HFF-Myc (cell line): ENCODE results near the gene TRIM45.
A peak's percentile ranks its signal among the peaks of the same experiment; 100 is the strongest.
"Not testable (repeated sequence)": the region's sequence is repeated elsewhere in the genome, so short reads cannot be mapped to it uniquely, and the experiment has no call there.

Source experiments
- DNase-seq: peaks from one replicate; pipeline ENCODE4 v3.0.0-alpha.2; 2011; ENCODE audit warnings: low read depth; ENCODE audit errors: extremely low read depth
- H3K4me3 ChIP-seq: replicated peaks from 2 replicates; pipeline ENCODE4 v1.5.1; 2011; ENCODE audit warnings: low read depth, mild to moderate bottlenecking, control low read depth, low read length
- CTCF ChIP-seq: IDR thresholded peaks from 2 replicates; pipeline ENCODE4 v1.5.1; 2012; ENCODE audit warnings: mild to moderate bottlenecking, low read depth, low read length, control low read depth; ENCODE audit errors: missing control alignments

The TRIM45 gene

GRCh38 chr1:117161887-117162286 lies 40.3 kb upstream of the TRIM45 start:
- no peak overlapping the region for H3K4me3 ChIP-seq
- TF ChIP-seq CTCF = no peak
- DNase-seq = no peak

- not testable (repeated sequence) for DNase-seq, H3K4me3 ChIP-seq
These were observed 29.8 kb upstream of the TRIM45 start for GRCh38 chr1:117151305-117151704.

- no peak for DNase-seq
- TF ChIP-seq CTCF = no peak
- H3K4me3 ChIP-seq = no peak overlapping the region
These were observed 28.8 kb upstream of the TRIM45 start for GRCh38 chr1:117150316-117150715.

- no peak for TF ChIP-seq CTCF
- DNase-seq = no peak
- H3K4me3 ChIP-seq = no peak overlapping the region
These were observed 26.5 kb upstream of the TRIM45 start for GRCh38 chr1:117147856-117148588.

- DNase-seq = no peak
- no peak for TF ChIP-seq CTCF
- no peak overlapping the region for H3K4me3 ChIP-seq
These were observed 25.8 kb upstream of the TRIM45 start for GRCh38 chr1:117147341-117147831.

GRCh38 chr1:117146575-117147340 lies 25.2 kb upstream of the TRIM45 start:
- H3K4me3 ChIP-seq = no peak overlapping the region
- TF ChIP-seq CTCF = no peak

GRCh38 chr1:117146072-117146471 lies 24.5 kb upstream of the TRIM45 start:
- TF ChIP-seq CTCF = no peak
- no peak overlapping the region for H3K4me3 ChIP-seq
- DNase-seq = no peak

More at GRCh38 chr1:117146575-117147340, 25.2 kb upstream of the TRIM45 start:
- DNase-seq = peak; percentile 59
